ENCODE measurements around the gene GDF7. TPM values are rescaled to one million over a fixed set of nuclear protein-coding genes. Genes with fewer than 3 reads are reported as not detected.
A peak's percentile ranks its signal among the peaks of the same experiment; 100 is the strongest.

The GDF7 gene
- total RNA-seq, 1 donor from 2014 or later, result 3.5 TPM

DNA sequence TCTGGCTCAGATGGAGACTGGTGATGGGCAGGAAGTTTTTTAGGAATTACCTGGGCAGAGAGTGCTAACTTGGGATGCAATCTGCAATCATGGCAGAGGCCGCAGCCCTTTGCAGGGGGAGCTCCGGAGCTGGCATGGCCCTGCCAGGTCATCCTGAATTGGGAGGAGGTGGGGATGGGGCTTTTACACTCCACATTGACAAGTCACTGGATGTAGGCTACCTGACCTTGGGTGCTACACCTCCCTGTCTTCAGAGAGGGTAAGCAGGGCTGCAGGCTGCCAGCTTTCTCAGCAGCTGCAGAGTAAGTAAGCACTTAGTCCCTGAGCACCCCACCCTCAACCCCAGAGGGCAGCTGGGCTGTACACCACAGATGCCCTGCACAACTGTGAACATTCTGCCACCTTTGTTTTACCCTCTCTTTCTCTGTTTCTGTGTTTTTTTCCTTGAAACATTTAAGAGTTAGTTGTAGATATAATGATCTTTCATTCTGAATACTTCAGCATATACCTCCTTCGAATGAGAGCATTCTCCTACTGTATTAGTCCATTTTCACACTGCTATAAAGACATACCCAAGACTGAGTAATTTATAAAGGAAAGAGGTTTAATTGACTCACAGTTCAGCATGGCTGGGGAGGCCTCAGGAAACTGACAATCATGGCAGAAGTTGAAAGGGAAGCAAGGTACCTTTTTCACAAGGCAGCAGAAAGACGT lies 9.3 kb upstream of the GDF7 start:
- ATAC-seq, result no peak
- DNase-seq (ENCODE audit: low spot score), result no peak

DNA sequence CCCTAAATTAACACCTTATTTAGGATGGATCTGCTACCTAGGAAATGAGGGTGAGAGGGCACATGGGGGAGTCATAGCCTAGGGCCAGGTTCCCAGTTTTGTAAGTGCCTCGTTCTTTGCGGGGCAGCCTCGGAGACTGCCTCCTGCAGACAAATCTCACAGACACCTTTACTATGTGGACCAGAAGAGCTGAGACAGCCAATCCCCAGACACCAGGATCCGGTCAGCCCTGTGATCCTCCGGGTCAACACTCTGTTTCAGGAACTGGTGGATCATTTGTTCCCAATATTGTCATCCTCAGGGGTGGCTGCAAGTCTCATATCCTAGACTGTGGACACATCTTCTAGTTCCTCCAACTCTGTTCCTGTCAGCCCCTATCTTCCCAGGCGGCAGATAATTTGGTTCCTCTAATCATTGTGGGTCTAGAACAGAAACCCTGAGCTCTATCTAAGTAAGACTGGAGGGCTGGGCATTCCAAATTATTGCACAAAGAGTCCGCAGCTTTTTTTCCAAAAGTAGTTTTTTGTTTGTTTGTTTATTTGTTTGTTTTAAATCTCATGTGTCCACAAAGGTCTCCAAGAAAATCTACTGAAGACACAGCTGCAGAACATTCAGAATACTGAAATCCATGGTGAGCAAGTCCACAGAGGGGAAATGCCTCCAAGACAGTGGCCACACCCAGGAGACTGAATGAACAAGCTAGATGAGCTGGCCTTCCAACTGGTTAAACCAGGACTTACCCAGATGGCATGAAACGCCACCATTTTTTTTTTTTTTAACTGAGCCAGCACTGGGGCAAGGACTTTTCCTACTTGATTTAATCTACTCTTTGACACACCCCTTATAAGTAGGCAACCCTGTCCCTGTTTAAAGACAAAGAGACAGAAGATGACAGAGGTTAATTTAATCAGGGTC lies 6.2 kb upstream of the GDF7 start:
- DNase-seq (ENCODE audit: low spot score) (no peak), ATAC-seq (no peak)

DNA sequence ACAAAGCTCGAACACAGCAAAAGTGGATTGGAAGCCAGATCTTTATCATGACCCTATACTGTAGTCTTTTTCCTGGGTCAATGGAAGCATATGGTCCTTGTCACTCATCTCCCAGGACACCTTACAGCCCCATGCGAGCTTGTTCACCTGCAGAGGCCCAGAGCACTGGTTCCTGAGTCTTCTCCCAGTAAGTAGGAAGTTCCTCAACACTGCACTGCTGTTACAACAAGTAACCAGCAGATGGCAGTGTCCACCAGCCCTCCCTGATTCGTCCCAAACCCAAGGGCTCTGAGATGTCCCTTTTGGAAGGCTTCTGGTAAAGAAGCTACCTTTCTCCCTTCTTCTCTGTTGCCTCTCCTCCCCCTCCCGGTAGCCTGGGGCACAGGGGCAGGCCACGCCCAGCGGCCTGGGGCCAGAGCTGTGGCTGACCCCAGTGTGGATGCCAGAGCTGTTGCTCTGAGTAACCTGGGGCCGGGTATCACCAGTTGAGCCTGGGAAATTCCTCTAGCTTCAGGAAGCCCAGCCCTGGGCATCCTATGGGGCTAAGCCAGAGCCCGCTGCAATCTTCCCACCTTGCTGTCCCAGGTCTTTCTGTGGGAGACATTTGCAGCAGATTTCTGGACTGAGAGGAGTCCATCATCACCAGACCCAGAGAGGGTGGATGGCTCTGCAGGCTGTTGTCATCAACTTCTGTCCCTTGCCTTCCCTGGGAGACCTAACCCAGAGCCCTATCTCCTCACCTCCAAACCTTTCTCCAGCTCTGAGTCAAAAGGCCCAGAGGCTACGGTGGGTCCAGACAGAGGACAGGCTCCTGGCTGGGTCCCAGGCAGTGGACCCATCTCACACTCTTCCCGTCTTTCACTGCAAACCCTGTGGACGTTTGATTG lies 5.3 kb upstream of the GDF7 start:
- peak; percentile 78 for DNase-seq (ENCODE audit: low spot score)
- peak; percentile 84 for ATAC-seq

DNA sequence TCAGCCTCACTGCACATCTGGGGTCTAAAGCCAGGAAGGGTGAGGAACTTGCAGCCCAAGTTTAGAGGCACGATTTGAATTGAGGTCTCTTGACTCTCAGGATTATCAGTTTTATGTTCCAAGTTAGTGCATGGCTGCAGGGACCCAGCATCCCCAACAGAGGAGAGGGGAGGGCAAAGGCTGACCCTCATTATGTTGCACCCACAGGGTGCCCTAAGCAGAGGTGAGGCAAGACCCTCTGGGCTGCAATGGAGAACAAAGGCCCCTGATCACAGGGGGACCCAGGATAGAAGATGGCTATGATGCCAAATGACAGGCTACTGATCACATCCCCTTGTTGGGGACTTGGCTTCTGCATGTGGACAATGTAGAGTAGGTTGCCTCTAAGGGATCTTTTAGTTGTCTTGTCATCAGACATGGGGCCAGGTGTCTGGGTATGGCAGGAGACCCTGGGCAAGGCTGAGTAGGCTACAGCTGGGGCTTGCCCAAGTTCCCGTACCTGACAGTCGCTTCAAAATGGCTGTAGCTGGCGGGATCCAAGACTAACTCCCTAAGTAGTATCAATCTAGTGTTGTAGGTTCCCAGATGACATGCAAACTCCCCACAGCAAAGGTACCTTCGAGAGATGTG lies 4.5 kb upstream of the GDF7 start:
- ATAC-seq, result no peak
- DNase-seq (ENCODE audit: low spot score), result no peak

DNA sequence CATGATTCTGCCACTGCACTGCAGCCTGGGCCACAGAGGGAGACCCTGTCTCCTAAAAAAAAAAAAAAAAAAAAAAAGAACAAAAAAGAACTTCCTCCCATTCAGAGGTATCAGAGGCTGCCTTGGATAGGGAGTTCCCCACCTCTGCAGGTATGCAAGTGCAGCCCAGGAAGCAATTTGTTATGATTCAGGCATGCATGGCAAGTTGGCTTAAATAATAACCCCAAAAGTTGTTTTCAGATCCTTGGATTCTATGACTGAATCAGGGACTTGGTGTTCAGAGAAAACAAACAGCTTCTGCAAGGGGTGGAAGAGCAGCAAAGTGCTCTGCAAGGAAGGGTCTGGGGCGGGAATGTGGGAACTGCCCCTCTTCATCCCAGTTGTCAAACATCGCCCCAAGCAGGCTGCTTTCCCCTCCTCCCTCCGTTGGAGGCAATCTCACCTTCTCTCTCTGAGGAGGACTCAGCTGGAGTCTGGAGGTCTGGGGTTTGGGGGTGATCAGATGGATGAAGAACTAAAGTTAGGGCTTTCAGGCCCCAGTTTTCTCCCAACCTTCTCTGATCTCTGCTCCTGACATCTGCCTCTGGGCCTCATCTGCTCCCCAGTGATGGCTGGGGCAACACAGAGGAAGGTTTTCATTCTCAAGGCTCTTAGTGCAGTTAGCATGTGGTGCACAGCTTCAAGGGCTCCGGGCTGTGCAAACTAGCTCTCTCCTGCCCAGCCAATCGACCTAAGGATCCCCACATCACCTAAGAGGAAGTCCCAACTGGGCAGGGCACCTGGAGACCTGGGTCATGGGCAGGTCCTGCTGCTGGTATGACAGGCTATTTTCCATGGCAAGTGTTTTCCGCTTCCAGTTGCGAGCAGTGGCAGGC lies 3.5 kb upstream of the GDF7 start:
- no peak for DNase-seq (ENCODE audit: low spot score)
- ATAC-seq, result no peak

DNA sequence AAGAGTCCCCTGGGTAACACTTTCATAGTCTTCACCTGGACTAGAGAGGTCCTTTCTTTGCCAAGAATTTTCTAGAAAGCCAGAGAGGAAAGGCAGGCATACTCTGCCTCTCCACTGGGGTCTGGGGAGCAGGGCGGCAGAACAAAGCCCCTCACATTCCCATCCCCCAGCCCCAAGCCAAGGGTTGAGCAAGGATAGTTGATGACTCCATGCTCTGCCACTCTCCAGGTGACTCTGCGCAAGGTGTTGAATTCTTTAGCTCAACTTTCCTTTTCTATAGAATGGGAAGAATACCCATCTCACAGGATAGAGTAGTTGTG lies 2.9 kb upstream of the GDF7 start:
- DNase-seq (ENCODE audit: low spot score) (no peak), ATAC-seq (no peak)

DNA sequence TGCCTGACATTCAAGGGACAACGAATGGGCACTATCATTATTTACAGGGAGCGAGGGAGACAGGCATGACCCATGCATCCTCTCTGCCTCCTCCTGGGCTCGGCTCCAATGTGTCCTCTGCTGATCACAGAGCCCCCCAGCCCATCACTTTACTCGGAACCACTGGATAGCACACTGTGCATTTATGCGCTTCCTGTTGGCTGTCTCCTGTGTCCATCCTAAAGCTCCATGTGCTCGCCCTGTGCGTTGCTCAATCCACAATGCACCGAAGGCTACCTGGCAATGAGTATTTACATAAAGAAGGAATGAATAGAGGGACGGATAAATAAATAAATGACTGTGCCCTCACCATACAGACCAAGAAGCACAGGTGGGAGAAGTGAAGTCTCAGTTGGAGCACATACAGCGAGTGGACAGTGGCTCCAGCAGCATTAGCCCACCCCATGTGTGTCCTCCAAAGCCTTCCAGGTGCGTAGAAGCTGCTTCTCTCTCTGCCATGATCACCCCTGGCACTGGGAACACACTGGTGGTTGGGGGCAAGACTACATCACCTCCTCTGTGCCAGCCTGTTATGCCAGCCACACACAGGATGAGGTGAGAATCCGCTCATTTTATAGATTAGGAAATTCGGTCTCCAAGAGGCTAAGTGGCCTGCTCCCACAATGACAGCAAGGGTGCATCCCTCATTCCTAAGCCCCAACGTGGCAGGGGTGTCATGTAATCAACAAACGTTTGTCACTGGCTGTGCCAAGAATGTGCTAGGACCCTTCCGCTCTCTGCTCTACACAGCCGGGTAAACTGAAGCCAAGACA lies 2.3 kb upstream of the GDF7 start:
- no peak for DNase-seq (ENCODE audit: low spot score)
- no peak for ATAC-seq

DNA sequence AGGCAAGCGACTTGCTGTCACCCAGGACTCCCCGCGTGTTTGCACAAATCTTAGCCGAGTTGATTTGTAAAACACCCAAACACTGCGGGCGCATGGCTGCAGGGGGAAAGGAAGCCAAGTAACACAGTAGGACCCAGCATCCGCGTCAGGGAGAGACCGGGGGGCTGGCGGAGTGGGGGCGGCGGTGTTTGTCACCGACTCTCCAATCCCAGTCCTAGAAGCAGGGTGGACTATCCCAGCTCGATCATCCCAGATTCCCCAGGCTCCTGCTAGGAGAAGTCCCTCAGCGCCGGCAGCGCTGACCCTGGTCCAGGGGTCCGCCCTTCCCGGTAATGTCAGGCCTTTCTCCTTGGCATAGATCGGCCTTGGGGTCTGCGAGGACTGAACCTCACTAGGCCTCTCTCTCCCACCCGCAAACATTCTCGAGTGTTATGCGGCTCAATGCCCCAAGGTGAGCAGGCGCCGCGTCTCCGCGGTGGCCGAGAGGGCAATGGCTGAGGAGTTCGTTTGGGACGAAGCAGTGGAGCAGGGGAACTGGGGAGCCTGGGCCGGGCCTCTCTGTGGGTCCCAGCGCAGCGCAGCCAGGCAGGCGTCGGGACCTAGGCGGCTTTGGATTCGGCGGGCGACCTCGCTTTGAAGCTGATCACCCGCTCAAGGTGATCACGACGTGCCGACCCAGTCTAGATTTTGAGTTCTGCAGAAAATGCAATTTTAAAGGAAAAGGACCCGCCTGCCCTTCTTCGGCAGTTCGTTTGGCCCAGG lies 1.5 kb upstream of the GDF7 start:
- DNase-seq (ENCODE audit: low spot score) (peak; percentile 44), ATAC-seq (no peak)

DNA sequence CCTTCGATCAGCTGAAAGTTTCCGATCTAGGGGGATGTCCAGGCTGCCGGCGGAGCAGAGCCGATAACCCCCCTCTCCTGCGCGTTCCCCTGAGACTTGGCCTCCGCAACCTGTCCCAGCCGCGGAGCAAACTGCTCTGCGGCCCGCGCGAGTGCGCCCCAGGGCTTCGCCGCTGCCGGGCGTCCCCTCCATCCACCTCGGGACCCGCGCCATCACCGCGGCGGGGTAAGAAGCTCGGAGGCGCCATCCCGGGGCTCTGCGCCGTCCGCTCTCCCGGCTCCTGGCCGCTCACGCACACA lies 990 bp upstream of the GDF7 start:
- ATAC-seq (no peak), DNase-seq (ENCODE audit: low spot score) (no peak)

DNA sequence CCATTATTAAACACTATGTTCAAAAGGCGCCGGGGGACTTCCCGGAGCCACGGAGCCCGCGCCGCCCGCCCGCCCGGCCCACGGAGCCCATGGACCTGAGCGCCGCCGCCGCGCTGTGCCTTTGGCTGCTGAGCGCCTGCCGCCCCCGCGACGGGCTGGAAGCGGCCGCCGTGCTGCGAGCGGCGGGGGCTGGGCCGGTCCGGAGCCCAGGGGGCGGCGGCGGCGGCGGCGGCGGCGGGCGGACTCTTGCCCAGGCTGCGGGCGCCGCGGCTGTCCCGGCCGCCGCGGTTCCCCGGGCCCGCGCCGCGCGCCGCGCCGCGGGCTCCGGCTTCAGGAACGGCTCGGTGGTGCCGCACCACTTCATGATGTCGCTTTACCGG lies 197 bp downstream of the GDF7 start:
- no peak for DNase-seq (ENCODE audit: low spot score)
- peak; percentile 42 for ATAC-seq

DNA sequence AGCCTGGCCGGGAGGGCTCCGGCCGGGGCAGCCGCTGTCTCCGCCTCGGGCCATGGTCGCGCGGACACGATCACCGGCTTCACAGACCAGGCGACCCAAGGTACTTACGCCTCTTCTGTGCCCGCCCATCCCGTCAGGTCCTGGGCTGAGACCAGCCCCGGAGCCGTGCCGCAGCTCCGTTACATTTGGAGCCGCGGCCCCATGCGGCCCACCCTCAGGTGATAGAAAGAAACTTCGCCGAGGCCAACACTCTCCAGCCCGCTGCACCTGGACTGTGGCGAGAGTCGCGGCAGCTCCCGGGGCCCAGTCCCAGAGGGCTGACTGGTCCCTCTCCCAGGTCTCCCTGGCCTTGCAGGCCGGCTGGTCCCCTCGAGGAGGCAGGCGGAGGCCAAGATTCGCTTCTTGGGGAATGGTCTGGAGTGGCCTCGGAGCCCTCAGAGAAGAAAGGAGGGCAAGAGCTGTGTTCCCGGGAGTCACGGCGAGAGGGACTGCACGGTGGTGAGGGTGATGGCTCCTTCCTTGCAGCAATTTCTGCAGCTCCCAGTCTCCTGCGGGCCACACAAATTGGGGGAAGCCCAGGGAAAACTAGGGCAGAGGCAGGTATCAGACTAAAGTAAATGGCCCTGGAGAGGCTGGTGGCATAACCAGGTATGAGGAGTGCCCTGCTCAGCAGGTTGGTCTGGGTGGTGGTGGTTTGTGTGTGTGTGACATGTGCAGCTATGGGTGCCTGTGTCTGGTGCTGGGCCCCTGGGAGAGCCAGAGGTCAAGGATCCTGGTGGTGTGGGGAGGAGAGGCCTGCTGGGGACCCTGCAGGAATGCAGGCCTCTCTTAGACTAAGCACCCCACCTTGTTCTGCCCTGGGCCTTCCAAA lies 822 bp downstream of the GDF7 start:
- ATAC-seq (peak; percentile 28), DNase-seq (ENCODE audit: low spot score) (peak; percentile 51)

DNA sequence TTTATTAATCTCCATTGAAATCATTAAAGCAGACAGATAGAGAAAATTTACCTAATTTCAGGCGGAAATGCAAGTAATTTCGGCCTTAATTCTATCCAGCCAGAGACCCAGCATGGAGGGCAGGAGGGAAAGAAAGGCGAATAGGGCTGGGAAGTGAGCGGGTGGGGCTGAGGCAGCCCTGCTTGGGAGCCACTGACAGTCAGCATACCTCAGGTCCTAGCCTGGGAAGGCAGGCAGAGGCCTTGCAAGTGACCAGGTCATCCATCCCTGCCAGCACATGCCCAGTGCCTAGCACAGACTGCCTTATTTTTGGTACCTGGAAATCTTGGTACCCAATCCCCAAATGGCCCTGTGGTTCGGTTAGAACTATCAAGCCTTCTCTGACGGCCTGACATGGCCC lies 1.5 kb downstream of the GDF7 start:
- DNase-seq (ENCODE audit: low spot score) (no peak), ATAC-seq (no peak)

DNA sequence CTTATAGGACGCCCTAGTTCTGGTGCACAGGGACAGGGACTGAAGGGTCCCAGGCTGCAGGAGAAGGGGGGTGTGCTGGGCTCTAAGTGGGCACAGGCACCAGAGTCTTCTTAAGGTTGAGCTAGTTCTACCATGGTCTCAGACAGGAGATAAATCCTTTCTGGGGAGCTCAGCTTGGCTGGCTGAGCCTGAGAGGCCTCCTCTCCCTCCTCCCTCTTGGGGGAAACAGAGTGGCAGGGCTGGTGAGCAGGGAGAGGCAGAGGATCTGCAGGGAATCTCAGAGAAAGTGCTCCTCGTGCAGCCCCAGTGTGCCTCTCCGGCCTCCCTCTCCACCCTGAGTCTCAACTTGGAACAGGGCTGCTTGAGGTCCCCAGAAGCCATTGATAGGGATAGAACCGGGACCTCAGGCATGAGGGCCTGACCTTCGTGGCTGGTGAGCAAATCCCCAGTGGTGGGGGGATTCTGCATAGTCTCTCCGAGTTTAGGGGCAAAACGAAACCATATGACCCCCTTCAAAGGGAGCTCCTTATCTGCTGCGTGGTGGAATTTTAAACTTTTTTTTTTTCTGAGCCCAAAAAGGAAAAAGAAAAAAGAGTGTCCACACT lies 2.0 kb downstream of the GDF7 start:
- DNase-seq (ENCODE audit: low spot score) (no peak), ATAC-seq (no peak)

DNA sequence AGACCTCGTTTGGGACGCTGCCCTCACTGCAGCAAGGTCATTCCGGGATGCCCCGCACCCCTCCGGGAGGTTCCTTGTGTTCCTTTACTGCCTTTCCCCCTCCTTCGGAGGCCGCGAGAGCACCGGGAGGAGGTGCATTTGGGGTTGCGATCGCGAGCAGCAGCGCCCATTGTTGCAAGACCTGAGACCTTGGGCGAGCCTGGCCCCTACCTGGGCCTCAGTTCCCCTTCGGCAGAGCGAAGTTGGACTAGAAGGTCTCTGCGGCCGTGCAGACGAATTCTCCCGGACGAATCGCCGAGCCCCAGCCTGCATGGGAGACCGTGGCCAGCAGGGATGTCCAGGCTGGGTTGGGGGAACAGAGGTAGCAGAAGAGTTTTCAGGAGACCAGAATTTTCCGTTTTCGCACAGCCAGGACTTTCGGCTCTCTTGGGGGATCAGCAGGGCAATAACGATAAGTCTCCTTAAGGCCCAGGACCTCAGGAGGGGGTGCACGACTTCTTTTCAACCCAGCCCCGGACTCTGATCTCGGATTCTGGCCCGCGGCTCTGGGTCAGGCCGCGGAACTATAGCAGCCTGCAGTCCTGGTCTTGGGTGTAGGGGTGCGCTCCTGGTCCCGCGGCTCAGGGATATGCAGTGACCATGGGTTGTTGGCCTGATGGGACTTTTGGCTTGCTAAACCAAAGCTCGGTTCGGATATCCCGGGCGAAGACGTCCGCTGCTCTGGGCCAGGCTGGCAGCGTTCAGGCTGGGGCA lies 2.8 kb downstream of the GDF7 start:
- DNase-seq (ENCODE audit: low spot score) (no peak), ATAC-seq (no peak)

DNA sequence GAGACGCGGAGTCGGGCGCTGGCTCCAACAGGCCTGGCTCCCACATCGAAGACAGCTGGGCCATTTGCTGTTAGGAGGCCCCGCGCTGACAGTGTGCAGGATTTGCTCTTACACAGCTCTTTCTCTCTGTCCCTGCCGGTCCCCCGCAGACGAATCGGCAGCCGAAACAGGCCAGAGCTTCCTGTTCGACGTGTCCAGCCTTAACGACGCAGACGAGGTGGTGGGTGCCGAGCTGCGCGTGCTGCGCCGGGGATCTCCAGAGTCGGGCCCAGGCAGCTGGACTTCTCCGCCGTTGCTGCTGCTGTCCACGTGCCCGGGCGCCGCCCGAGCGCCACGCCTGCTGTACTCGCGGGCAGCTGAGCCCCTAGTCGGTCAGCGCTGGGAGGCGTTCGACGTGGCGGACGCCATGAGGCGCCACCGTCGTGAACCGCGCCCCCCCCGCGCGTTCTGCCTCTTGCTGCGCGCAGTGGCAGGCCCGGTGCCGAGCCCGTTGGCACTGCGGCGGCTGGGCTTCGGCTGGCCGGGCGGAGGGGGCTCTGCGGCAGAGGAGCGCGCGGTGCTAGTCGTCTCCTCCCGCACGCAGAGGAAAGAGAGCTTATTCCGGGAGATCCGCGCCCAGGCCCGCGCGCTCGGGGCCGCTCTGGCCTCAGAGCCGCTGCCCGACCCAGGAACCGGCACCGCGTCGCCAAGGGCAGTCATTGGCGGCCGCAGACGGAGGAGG lies 3.5 kb downstream of the GDF7 start:
- DNase-seq (ENCODE audit: low spot score) (no peak), ATAC-seq (no peak)
